Astrocyte (in vitro differentiated cells and primary cell): ENCODE measurements around the gene PLXND1. TPM values are rescaled to one million over a fixed set of nuclear protein-coding genes. Genes with fewer than 3 reads are reported as not detected.

Experiments used
- DNase-seq: peaks from one replicate; pipeline ENCODE4 v3.0.0-alpha.2; 2010; ENCODE audit warnings: low read depth
- FAIRE-seq: peaks from 2 replicates; lab custom pipeline; 2011; peaks lifted over from hg19 to GRCh38; lab: Jason Lieb, UNC
- H2AFZ ChIP-seq: 2 replicates; pipeline ENCODE4 v1.6.0; 2012; ENCODE audit warnings: low read depth, low read length, inconsistent platforms
- H3K27ac ChIP-seq: 2 replicates; pipeline ENCODE4 v1.5.1; 2011; ENCODE audit warnings: low read depth, low read length, inconsistent platforms
- H3K27me3 ChIP-seq: 2 replicates; pipeline ENCODE4 v1.6.0; 2011; ENCODE audit warnings: low read length, inconsistent platforms; ENCODE audit not compliant: insufficient read depth
- H3K36me3 ChIP-seq: 2 replicates; pipeline ENCODE4 v1.5.1; 2011; ENCODE audit warnings: low read length, inconsistent platforms; ENCODE audit not compliant: insufficient read depth
- H3K4me1 ChIP-seq: 2 replicates; pipeline ENCODE4 v1.5.1; 2011; ENCODE audit warnings: low read length, inconsistent platforms; ENCODE audit not compliant: insufficient read depth
- H3K4me2 ChIP-seq: 2 replicates; pipeline ENCODE4 v1.6.0; 2012; ENCODE audit warnings: low read length, inconsistent platforms
- H3K4me3 ChIP-seq: 2 replicates; pipeline ENCODE4 v1.5.1; 2011; ENCODE audit warnings: low read depth, mild to moderate bottlenecking, low read length, inconsistent platforms; ENCODE audit not compliant: insufficient read depth
- H3K79me2 ChIP-seq: 2 replicates; pipeline ENCODE4 v1.6.0; 2012; ENCODE audit warnings: mild to moderate bottlenecking, low read length, inconsistent platforms; ENCODE audit not compliant: insufficient read depth
- H3K9ac ChIP-seq: 2 replicates; pipeline ENCODE4 v1.6.0; 2012; ENCODE audit warnings: mild to moderate bottlenecking, low read length, inconsistent platforms
- H3K9me3 ChIP-seq: 2 replicates; pipeline ENCODE4 v1.5.1; 2012; ENCODE audit warnings: low read depth, mild to moderate bottlenecking, low read length, inconsistent platforms; ENCODE audit not compliant: insufficient read depth
- H4K20me1 ChIP-seq: 2 replicates; pipeline ENCODE4 v1.6.0; 2012; ENCODE audit warnings: low read length, inconsistent platforms; ENCODE audit not compliant: insufficient read depth
- H3K27ac Mint-ChIP-seq: one replicate; pipeline ENCODE4 v1.8.0; 2021; ENCODE audit warnings: mild to moderate bottlenecking, mixed read lengths; ENCODE audit not compliant: unreplicated experiment
- H3K27me3 Mint-ChIP-seq: one replicate; pipeline ENCODE4 v1.8.0; 2021; ENCODE audit warnings: low read depth, mixed read lengths; ENCODE audit not compliant: unreplicated experiment
- H3K36me3 Mint-ChIP-seq: one replicate; pipeline ENCODE4 v1.8.0; 2021; ENCODE audit warnings: low read depth, mixed read lengths; ENCODE audit not compliant: unreplicated experiment
- H3K4me1 Mint-ChIP-seq: one replicate; pipeline ENCODE4 v1.8.0; 2021; ENCODE audit warnings: low read depth, mixed read lengths; ENCODE audit not compliant: unreplicated experiment
- H3K4me3 Mint-ChIP-seq: one replicate; pipeline ENCODE4 v1.8.0; 2021; ENCODE audit warnings: mild to moderate bottlenecking, moderate library complexity, mixed read lengths; ENCODE audit not compliant: unreplicated experiment
- H3K9me3 Mint-ChIP-seq: one replicate; pipeline ENCODE4 v1.8.0; 2021; ENCODE audit warnings: mild to moderate bottlenecking, mixed read lengths; ENCODE audit not compliant: unreplicated experiment
- EZH2 ChIP-seq: IDR thresholded peaks from 2 replicates; pipeline ENCODE4 v1.6.1; 2012; ENCODE audit warnings: mild to moderate bottlenecking, low read length, inconsistent platforms; ENCODE audit not compliant: insufficient read depth
- total RNA-seq: library from RNA; stranded (reverse); gene quantifications from 2 replicates; pipeline ENCODE4 v1.2.1, GENCODE V29; 2021
- TF ChIP-seq, protein P1 (sequence below): IDR thresholded peaks from 2 replicates; pipeline ENCODE4 v1.5.1; 2011; ENCODE audit warnings: low read depth, mild to moderate bottlenecking, inconsistent platforms, low read length, moderate library complexity; ENCODE audit not compliant: insufficient read depth

PLXND1 gene
- total RNA-seq, 1 donor from 2014 or later = 184 TPM

DNA sequence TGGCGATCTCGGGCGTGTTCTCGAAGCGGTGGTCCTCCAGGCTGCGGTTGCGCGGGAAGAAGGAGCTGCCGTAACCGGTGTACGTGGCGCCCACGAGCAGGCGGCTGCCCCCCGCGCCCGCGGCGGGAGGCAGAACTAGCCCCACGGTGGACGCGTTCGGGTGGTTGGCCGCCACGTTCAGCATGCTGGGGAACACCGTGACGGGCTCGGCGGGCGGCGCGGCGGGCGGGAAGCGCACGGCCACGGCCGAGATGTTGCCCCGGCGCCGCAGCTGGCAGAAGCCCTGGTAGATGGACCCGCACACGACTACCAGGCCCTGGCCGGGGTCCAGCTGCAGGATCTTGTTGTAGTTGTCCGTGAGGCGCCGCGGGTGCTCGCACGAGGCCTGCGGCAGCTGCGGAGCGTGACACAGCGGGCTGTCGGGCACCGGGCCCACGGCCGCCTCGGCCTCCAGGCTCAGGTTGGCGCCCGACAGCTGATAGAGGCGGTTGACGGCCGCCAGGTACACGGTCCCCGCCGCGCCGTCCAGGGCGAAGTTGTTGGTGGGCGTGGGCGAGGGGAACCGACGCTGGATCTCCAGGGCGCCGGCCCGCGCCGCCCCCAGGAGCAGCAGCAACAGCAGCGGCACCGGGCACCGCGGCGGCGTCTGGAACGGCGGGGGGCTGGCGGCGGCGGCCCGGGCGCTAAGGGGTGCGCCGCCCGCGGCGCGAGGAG lies 397 bp downstream of the PLXND1 start:
- peak overlapping the region; percentile 94 for H3K4me2 ChIP-seq
- H3K27me3 ChIP-seq = no peaks in the 10 kb centered on the region
- H3K27ac ChIP-seq = no peak overlapping the region
- peaks cover 50% of the 10 kb centered on the region for H3K4me1 Mint-ChIP-seq
- no peaks in the 10 kb centered on the region for H3K27me3 Mint-ChIP-seq
- peaks cover 2% of the 10 kb centered on the region for H3K36me3 Mint-ChIP-seq
- H3K4me3 ChIP-seq = peak overlapping the region; percentile 69
- H3K4me1 ChIP-seq = peaks cover 60% of the 10 kb centered on the region
- DNase-seq (peak; percentile 33), FAIRE-seq (no peak)
- peak overlapping the region; percentile 78 for H3K9ac ChIP-seq
- TF ChIP-seq, protein P1, sequence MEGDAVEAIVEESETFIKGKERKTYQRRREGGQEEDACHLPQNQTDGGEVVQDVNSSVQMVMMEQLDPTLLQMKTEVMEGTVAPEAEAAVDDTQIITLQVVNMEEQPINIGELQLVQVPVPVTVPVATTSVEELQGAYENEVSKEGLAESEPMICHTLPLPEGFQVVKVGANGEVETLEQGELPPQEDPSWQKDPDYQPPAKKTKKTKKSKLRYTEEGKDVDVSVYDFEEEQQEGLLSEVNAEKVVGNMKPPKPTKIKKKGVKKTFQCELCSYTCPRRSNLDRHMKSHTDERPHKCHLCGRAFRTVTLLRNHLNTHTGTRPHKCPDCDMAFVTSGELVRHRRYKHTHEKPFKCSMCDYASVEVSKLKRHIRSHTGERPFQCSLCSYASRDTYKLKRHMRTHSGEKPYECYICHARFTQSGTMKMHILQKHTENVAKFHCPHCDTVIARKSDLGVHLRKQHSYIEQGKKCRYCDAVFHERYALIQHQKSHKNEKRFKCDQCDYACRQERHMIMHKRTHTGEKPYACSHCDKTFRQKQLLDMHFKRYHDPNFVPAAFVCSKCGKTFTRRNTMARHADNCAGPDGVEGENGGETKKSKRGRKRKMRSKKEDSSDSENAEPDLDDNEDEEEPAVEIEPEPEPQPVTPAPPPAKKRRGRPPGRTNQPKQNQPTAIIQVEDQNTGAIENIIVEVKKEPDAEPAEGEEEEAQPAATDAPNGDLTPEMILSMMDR = no peak
- no peak for TF ChIP-seq EZH2
- H3K9me3 Mint-ChIP-seq = no peaks in the 10 kb centered on the region
- peaks cover 51% of the 10 kb centered on the region for H3K79me2 ChIP-seq
- peak overlapping the region; percentile 99 for H3K4me3 Mint-ChIP-seq
- no peaks in the 10 kb centered on the region for H3K36me3 ChIP-seq
- peak overlapping the region; percentile 48 for H3K27ac Mint-ChIP-seq
- peaks cover 40% of the 10 kb centered on the region for H4K20me1 ChIP-seq
- no peaks in the 10 kb centered on the region for H3K9me3 ChIP-seq
- peak overlapping the region; percentile 66 for H2AFZ ChIP-seq

GRCh38 chr3:129605203-129605921 lies 1.1 kb downstream of the PLXND1 start:
- H3K9me3 Mint-ChIP-seq = no peaks in the 10 kb centered on the region
- peak overlapping the region; percentile 48 for H3K27ac Mint-ChIP-seq
- peak overlapping the region; percentile 99 for H3K4me3 Mint-ChIP-seq
- DNase-seq (peak; percentile 45), FAIRE-seq (no peak)
- H3K9ac ChIP-seq = peak overlapping the region; percentile 78
- H3K27me3 Mint-ChIP-seq = no peaks in the 10 kb centered on the region
- peaks cover 2% of the 10 kb centered on the region for H3K36me3 Mint-ChIP-seq
- H3K4me1 ChIP-seq = peaks cover 57% of the 10 kb centered on the region
- H3K4me2 ChIP-seq = peak overlapping the region; percentile 94
- H3K4me1 Mint-ChIP-seq = peaks cover 54% of the 10 kb centered on the region
- no peaks in the 10 kb centered on the region for H3K27me3 ChIP-seq
- peaks cover 44% of the 10 kb centered on the region for H4K20me1 ChIP-seq
- H3K27ac ChIP-seq = peak overlapping the region; percentile 8
- no peaks in the 10 kb centered on the region for H3K36me3 ChIP-seq
- H3K4me3 ChIP-seq = peak overlapping the region; percentile 69
- no peaks in the 10 kb centered on the region for H3K9me3 ChIP-seq
- peak overlapping the region; percentile 66 for H2AFZ ChIP-seq
- H3K79me2 ChIP-seq = peaks cover 58% of the 10 kb centered on the region
- TF ChIP-seq, protein P1 = no peak
- no peak for TF ChIP-seq EZH2

- Histone ChIP-seq H3K9ac (peak overlapping the region; percentile 68), H3K27me3 (no peaks in the 10 kb centered on the region), H3K79me2 (peaks cover 64% of the 10 kb centered on the region), H3K4me3 (peak overlapping the region; percentile 67), H2AFZ (no peak overlapping the region), H3K4me2 (peak overlapping the region; percentile 94), H3K9me3 (no peaks in the 10 kb centered on the region), H3K27ac (no peak overlapping the region), H3K4me1 (peaks cover 57% of the 10 kb centered on the region), H4K20me1 (peaks cover 44% of the 10 kb centered on the region), H3K36me3 (no peaks in the 10 kb centered on the region)
- Mint-ChIP-seq H3K4me3 (peak overlapping the region; percentile 90), H3K4me1 (peaks cover 56% of the 10 kb centered on the region), H3K9me3 (no peaks in the 10 kb centered on the region), H3K36me3 (peaks cover 2% of the 10 kb centered on the region), H3K27ac (no peak overlapping the region), H3K27me3 (no peaks in the 10 kb centered on the region)
- DNase-seq (no peak), FAIRE-seq (no peak)
- TF ChIP-seq, protein P1 = no peak
- TF ChIP-seq EZH2 = no peak
These were observed 1.7 kb downstream of the PLXND1 start for GRCh38 chr3:129604767-129605166.
